HG03558 (cell line): ENCODE results near the gene RAB4B.
"Not testable (repeated sequence)": the region's sequence is repeated elsewhere in the genome, so short reads cannot be mapped to it uniquely, and the experiment has no call there.

Source experiments
- ATAC-seq: cut with Tn5 transposase; IDR thresholded peaks from one replicate; pipeline ENCODE4 v1.9.1; 2021; ENCODE audit warnings: moderate number of reproducible peaks; ENCODE audit not compliant: unreplicated experiment; ENCODE audit errors: extremely low read depth

The RAB4B gene

DNA sequence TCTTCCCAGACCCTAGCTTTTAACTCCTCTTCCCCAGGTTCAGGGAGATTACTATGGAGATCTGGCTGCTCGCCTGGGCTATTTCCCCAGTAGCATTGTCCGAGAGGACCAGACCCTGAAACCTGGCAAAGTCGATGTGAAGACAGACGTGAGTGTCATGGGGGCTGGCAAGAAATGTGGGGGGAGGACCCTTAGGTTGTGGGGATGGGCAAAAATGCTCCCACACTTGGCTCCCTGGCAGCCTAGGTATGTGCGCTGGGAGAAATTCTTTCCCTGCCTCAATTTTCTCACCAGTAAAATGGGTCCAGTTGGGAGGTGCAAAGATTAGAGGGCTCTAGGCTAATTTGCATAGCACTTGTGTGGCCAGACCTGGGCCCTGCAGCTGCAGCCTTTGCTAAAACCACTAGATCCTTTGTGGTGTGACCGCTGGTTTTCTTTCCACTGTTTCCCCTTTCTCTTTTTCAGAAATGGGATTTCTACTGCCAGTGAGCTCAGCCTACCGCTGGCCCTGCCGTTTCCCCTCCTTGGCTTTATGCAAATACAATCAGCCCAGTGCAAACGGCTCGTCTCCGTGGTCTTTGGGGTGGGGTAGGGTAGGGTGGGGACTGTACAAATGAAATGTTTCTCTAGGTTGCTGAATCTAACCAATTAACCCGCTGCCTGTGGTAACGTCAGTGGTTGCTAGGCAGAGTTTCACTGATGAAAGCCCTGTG lies 959 bp upstream of the RAB4B start:
- peak; percentile 38 for ATAC-seq

GRCh38 chr19:40777645-40777936 lies 456 bp upstream of the RAB4B start:
- no peak for ATAC-seq

- no peak for ATAC-seq
These were observed 748 bp downstream of the RAB4B start for GRCh38 chr19:40778706-40779284.

- no peak for ATAC-seq
These were observed 2.5 kb downstream of the RAB4B start for GRCh38 chr19:40780582-40780981.

DNA sequence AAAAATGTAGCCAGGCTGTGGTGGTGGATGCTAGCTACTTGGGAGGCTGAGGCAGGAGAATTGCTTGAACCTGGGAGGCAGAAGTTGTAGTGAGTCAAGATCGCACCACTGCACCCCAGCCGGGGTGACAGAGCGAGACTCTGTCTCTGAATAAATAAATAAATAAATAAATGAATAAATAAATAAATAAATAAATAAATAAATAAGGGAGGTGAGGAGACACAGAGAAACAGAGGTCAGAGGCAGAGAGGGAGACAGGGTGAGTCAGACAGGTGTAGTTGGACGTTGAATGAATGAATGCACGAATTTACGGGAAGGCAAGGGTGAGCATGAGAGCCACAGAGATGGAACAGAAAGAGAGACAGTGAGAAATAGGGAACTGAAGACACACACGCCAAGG lies 3.1 kb downstream of the RAB4B start:
- no peak for ATAC-seq

- ATAC-seq = no peak
These were observed 5.7 kb downstream of the RAB4B start for GRCh38 chr19:40783711-40784110.

DNA sequence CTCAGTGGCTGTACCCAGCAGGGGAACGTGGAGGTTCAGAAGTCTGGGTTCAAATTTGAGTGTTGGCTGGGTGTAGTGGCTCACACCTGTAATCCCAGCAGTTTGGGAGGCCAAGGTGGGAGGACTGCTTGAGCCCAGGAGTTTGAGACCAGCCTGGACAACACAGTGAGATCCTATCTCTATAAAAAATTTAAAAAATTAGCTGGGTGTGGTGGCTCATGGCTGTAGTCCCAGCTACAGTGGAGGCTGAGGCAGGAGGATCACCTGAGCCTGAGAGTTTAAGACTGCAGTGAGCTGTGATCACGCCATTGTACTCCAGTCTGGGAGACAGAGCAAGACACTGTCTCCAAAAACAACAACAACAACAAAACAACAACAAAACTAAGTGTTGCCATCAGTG lies 6.1 kb downstream of the RAB4B start:
- ATAC-seq = not testable (repeated sequence)

- no peak for ATAC-seq
These were observed 7.5 kb downstream of the RAB4B start for GRCh38 chr19:40785526-40785925.

- ATAC-seq = no peak
These were observed 8.3 kb downstream of the RAB4B start for GRCh38 chr19:40786060-40787037.

DNA sequence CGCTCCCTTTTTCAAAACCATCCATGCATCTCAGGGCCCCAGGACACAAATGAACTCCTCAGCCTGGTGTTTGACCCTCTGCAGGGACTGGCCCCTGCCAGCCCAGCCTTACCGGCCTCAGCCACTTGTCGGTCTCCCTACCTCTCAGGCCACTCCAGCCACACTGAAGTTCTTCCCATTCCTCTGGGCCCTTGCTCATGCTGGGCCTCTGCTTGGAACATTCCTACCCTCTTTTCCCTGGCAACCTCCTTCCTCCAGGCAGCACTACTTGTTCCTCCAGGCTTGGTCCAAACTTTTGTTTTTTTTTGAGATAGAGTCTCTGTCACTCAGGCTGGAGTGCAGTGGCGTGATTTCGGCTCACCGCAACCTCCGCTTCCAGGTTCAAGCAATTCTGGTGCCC lies 13.3 kb downstream of the RAB4B start:
- no peak for ATAC-seq

DNA sequence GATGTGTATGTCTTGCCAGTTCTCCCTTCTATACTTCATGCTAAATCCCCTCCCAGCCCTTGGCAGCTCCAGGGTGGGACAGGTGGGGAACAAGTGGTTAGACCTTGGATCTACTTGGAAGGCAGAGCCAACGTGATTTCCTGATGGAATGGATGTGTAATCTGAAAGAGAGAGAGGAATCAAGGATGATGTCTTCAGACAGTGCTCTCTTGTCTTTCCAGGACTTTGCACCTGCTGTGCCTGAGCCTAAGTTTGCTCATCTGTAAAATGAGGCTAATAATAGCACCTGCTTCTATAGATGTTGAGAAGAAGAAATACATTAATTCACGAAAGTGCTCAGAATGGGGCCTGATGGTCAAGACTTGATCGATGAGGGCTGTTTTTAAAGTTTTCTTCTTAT lies 13.9 kb downstream of the RAB4B start:
- no peak for ATAC-seq

DNA sequence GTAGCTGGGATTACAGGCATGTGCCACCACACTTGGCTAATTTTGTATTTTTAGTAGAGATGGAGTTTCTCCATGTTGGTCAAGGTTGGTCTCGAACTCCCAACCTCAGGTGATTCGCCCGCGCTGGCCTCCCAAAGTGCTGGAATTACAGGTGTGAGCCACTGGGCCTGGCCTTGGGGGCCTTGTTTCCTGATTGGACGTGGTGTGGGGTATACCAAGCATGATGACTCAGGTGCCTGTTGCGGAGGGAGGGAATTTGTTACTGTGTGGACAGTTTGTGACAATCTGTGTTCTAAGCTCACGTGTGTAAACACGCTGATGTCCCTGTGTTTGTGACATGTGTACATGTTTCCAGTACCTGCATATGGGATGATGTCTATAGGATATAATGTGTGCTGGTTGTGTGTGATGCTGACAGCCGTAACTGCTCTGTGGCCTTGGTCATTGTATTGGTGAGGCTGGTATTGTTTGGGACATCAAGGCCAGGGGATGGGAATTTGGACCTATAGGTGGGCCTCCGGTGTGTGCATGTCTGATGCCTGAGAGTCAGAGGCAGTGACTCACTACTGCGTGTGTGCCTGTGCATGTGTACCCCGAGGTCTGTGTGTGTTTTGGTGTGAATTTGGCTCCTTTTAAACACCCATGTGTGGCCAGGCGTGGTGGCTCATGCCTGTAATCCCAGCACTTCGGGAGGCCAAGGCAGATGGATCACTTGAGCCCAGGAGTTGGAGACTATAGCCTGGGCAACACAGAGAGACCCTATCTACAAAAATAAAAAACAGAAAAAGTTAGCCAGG lies 19.3 kb downstream of the RAB4B start:
- ATAC-seq = no peak

GRCh38 chr19:40797963-40798682 lies 20.1 kb downstream of the RAB4B start:
- ATAC-seq = no peak

- peak; percentile 58 for ATAC-seq
These were observed 20.9 kb downstream of the RAB4B start, which contains the start of gene EGLN2 for GRCh38 chr19:40798683-40799557. Gene EGLN2, plus strand, starts transcription at chr19:40799191. Its CDS starts 1,382 bp downstream, at chr19:40800573.

GRCh38 chr19:40799558-40800338 lies 21.7 kb downstream of the RAB4B start:
- ATAC-seq = no peak

- ATAC-seq = no peak
These were observed 22.4 kb downstream of the RAB4B start for GRCh38 chr19:40800339-40800996.

- no peak for ATAC-seq
These were observed 22.9 kb downstream of the RAB4B start for GRCh38 chr19:40800997-40801377.
